CD14-positive monocyte (primary cell): ENCODE measurements around the gene HDAC7. TPM values are rescaled to one million over a fixed set of nuclear protein-coding genes. Genes with fewer than 3 reads are reported as not detected.
A peak's percentile ranks its signal among the peaks of the same experiment; 100 is the strongest.

ENCODE experiments used
- DNase-seq, 3 donors: peaks; one replicate each; pipeline ENCODE4 v3.0.0-alpha.2; 2011 to 2022
- H2AFZ ChIP-seq: 2 replicates; pipeline ENCODE4 v1.6.0; 2012; ENCODE audit warnings: mild to moderate bottlenecking, low read depth, low read length, inconsistent platforms; ENCODE audit not compliant: insufficient read depth, poor library complexity, severe bottlenecking
- H3K27ac ChIP-seq, 2 donors: 1 replicate in 1 of 2; 2 replicates in 1 of 2; pipeline ENCODE4 v1.5.1; 2012 to 2013; ENCODE audit warnings: low read length in 2 of 2, control low read depth in 1 of 2, inconsistent platforms in 1 of 2, low read depth in 1 of 2, mild to moderate bottlenecking in 1 of 2
- H3K27me3 ChIP-seq, 2 donors: one replicate each; pipeline versions ENCODE4 v1.6.0 to v1.6.1; 2011 to 2013; ENCODE audit warnings: low read length in 2 of 2; ENCODE audit not compliant: control insufficient read depth in 2 of 2, insufficient read depth in 2 of 2
- H3K36me3 ChIP-seq, 2 donors: replicated peaks in 1 of 2; 1 replicate in 1 of 2; 2 replicates in 1 of 2; pipeline versions ENCODE4 v1.5.1 to v1.6.1; 2012 to 2013; ENCODE audit warnings: low read length in 2 of 2, control low read depth in 1 of 2, inconsistent platforms in 1 of 2, mild to moderate bottlenecking in 1 of 2; ENCODE audit not compliant: insufficient read depth in 2 of 2, control insufficient read depth in 1 of 2
- H3K4me1 ChIP-seq, 2 donors: 1 replicate in 1 of 2; 2 replicates in 1 of 2; pipeline versions ENCODE4 v1.5.1 to v1.6.1; 2012 to 2013; ENCODE audit warnings: low read length in 2 of 2, control low read depth in 1 of 2, inconsistent platforms in 1 of 2, mild to moderate bottlenecking in 1 of 2, moderate library complexity in 1 of 2; ENCODE audit not compliant: insufficient read depth in 2 of 2, control insufficient read depth in 1 of 2
- H3K4me2 ChIP-seq: replicated peaks from 2 replicates; pipeline ENCODE3; 2012; ENCODE audit warnings: low read length, moderate library complexity, mild to moderate bottlenecking; ENCODE audit not compliant: poor library complexity, severe bottlenecking; ENCODE audit errors: extremely low read depth
- H3K4me3 ChIP-seq, 3 experiments: fragments of 200-600 bp in 1 of 3; sonication (generic) in 1 of 3; replicated peaks in 1 of 3; 1 replicate in 2 of 3; 2 replicates in 1 of 3; pipeline ENCODE4 v1.5.1; 2011 to 2013; ENCODE audit warnings: low read length in 3 of 3, mild to moderate bottlenecking in 3 of 3, control low read depth in 2 of 3, low read depth in 2 of 3, inconsistent platforms in 1 of 3, moderate library complexity in 1 of 3
- H3K79me2 ChIP-seq: 2 replicates; pipeline ENCODE4 v1.6.0; 2012; ENCODE audit warnings: mild to moderate bottlenecking, control low read depth, inconsistent platforms, low read length, moderate library complexity; ENCODE audit not compliant: insufficient read depth
- H3K9ac ChIP-seq: 2 replicates; pipeline ENCODE4 v1.6.0; 2017; ENCODE audit warnings: low read length, mild to moderate bottlenecking; ENCODE audit not compliant: insufficient read depth, poor library complexity, severe bottlenecking
- H3K9me3 ChIP-seq, 2 donors: replicated peaks in 1 of 2; 1 replicate in 1 of 2; 2 replicates in 1 of 2; pipeline versions ENCODE4 v1.5.1 to v1.6.1; 2012 to 2013; ENCODE audit warnings: low read length in 2 of 2, control low read depth in 1 of 2; ENCODE audit not compliant: control insufficient read depth in 1 of 2, insufficient read depth in 1 of 2
- H4K20me1 ChIP-seq: 2 replicates; pipeline ENCODE4 v1.6.0; 2012; ENCODE audit warnings: mild to moderate bottlenecking, low read length, control low read depth, moderate library complexity; ENCODE audit not compliant: insufficient read depth
- H3K27ac Mint-ChIP-seq, 7 donors: one replicate each; pipeline ENCODE4 v1.8.0; 2020; ENCODE audit warnings: mild to moderate bottlenecking in 7 of 7, mixed read lengths in 7 of 7, moderate library complexity in 6 of 7, inconsistent platforms in 2 of 7
- H3K27me3 Mint-ChIP-seq, 3 donors: one replicate each; pipeline ENCODE4 v1.8.0; 2021 to 2022; ENCODE audit warnings: low read depth in 3 of 3, mild to moderate bottlenecking in 3 of 3, mixed read lengths in 3 of 3, moderate library complexity in 3 of 3, inconsistent platforms in 1 of 3
- H3K36me3 Mint-ChIP-seq, 2 donors: one replicate each; pipeline ENCODE4 v1.8.0; 2020; ENCODE audit warnings: mixed read lengths in 2 of 2, inconsistent platforms in 1 of 2, mild to moderate bottlenecking in 1 of 2
- H3K4me1 Mint-ChIP-seq: one replicate; pipeline ENCODE4 v1.8.0; 2020; ENCODE audit warnings: mild to moderate bottlenecking, mixed read lengths
- H3K4me3 Mint-ChIP-seq, 2 donors: one replicate each; pipeline ENCODE4 v1.8.0; 2020; ENCODE audit warnings: mild to moderate bottlenecking in 2 of 2, mixed read lengths in 2 of 2, moderate library complexity in 1 of 2
- H3K9me3 Mint-ChIP-seq, 7 donors: one replicate each; pipeline ENCODE4 v1.8.0; 2020 to 2022; ENCODE audit warnings: mixed read lengths in 7 of 7, mild to moderate bottlenecking in 6 of 7, moderate library complexity in 6 of 7, inconsistent platforms in 2 of 7
- WGBS: methylation state at CpG from one replicate; pipeline ENCODE4 v1.1.5; 2013; ENCODE audit warnings: missing lambda C conversion rate; ENCODE audit not compliant: insufficient coverage; 5-methylcytosine and 5-hydroxymethylcytosine counted together
- intact Hi-C, 2 donors: fragments of 100-400 bp; cut with micrococcal nuclease; formaldehyde crosslinking; loops; one replicate each; pipeline versions ENCODE4 v1.15.0 to v1.15.1; 2023
- polyA plus RNA-seq, 3 donors: library from polyadenylated mRNA; depleted of rRNA in 1 of 3; unstranded in 2 of 3; stranded (reverse) in 1 of 3; fragments of 300-500 nt in 2 of 3; fragments of >200 nt in 1 of 3; fragmentation: Illumina TruSeq in 2 of 3; gene quantifications; 1 replicate in 2 of 3; 2 replicates in 1 of 3; pipeline ENCODE4 v1.2.3, GENCODE V29; 2012 to 2021
- TF ChIP-seq, protein P1 (sequence below): fragments of 200-600 bp; IDR thresholded peaks from one replicate; pipeline ENCODE4 v1.8.0; 2022; ENCODE audit warnings: antibody characterized with exemption, mild to moderate bottlenecking

HDAC7 gene
- polyA plus RNA-seq, 3 donors: 5.9 to 79.2 (median 8.4) TPM

GRCh38 chr12:47822863-47823262 is 3.2 kb upstream of the HDAC7 start:
- Mint-ChIP-seq H3K4me3 (no peak overlapping the region), H3K36me3 (no peaks in the 10 kb centered on the region), H3K4me1 (peaks cover 77% of the 10 kb centered on the region), H3K9me3 (peaks cover 0 to 3% (median 0%) of the 10 kb centered on the region in 7 donors), H3K27ac (peak overlapping the region in 2 of 7 donors; percentile 56 to 79), H3K27me3 (peaks cover 0 to 3% (median 0%) of the 10 kb centered on the region in 3 donors)
- no peak overlapping the region for H3K4me3 ChIP-seq
- no peak for DNase-seq
- H3K4me1 ChIP-seq: peaks cover 69 to 82% of the 10 kb centered on the region in 2 donors
- H3K9ac ChIP-seq: no peak overlapping the region
- TF ChIP-seq, protein P1, sequence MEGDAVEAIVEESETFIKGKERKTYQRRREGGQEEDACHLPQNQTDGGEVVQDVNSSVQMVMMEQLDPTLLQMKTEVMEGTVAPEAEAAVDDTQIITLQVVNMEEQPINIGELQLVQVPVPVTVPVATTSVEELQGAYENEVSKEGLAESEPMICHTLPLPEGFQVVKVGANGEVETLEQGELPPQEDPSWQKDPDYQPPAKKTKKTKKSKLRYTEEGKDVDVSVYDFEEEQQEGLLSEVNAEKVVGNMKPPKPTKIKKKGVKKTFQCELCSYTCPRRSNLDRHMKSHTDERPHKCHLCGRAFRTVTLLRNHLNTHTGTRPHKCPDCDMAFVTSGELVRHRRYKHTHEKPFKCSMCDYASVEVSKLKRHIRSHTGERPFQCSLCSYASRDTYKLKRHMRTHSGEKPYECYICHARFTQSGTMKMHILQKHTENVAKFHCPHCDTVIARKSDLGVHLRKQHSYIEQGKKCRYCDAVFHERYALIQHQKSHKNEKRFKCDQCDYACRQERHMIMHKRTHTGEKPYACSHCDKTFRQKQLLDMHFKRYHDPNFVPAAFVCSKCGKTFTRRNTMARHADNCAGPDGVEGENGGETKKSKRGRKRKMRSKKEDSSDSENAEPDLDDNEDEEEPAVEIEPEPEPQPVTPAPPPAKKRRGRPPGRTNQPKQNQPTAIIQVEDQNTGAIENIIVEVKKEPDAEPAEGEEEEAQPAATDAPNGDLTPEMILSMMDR: no peak
- no peaks in the 10 kb centered on the region for H3K9me3 ChIP-seq
- H3K36me3 ChIP-seq: no peaks in the 10 kb centered on the region
- no peaks in the 10 kb centered on the region for H3K27me3 ChIP-seq
- no peak overlapping the region for H3K27ac ChIP-seq
- intact Hi-C loops: loop anchor here in 1 of 2 donors (2.0 kb wide), 1 partner anchor 14 kb away; no protein-coding TSS in a partner anchor
- no peak overlapping the region for H2AFZ ChIP-seq
- no peak overlapping the region for H3K4me2 ChIP-seq
- peaks cover 25% of the 10 kb centered on the region for H3K79me2 ChIP-seq
- H4K20me1 ChIP-seq: peaks cover 11% of the 10 kb centered on the region
- 100% methylated on average over 3 of the region's 3 CpGs for WGBS

DNA sequence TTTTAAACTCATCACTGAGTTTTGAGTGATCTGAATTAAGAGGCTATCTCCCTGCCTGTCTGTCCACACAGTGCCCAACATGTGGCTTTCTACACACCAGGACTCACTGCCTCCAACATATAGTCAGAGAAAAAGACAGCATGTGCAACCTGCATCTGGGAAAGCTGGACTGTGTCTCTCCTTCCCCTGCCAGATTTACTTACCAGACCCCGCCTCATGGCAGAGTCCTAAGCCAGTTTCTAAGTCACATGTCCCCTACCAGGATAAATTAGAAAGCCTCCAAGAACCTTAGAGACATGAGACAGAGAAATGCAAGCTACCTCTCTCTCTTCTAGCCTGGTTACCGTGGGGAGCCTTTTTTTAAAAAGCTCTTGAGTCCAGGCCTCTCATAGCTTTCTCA is 2.7 kb upstream of the HDAC7 start:
- Mint-ChIP-seq H3K4me3 (no peak overlapping the region), H3K27me3 (peaks cover 0 to 3% (median 0%) of the 10 kb centered on the region in 3 donors), H3K27ac (peak overlapping the region in 1 of 7 donors; percentile 1), H3K4me1 (peaks cover 80% of the 10 kb centered on the region), H3K36me3 (peaks cover 0 to under 1% of the 10 kb centered on the region in 2 donors), H3K9me3 (peaks cover 0 to 3% (median 0%) of the 10 kb centered on the region in 7 donors)
- 80% methylated on average over 2 of the region's 2 CpGs for WGBS
- H3K27me3 ChIP-seq: no peaks in the 10 kb centered on the region
- H3K9me3 ChIP-seq: no peaks in the 10 kb centered on the region
- H3K4me1 ChIP-seq: peaks cover 70 to 82% of the 10 kb centered on the region in 2 donors
- H3K4me2 ChIP-seq: no peak overlapping the region
- H3K79me2 ChIP-seq: peaks cover 30% of the 10 kb centered on the region
- no peak overlapping the region for H2AFZ ChIP-seq
- H3K9ac ChIP-seq: no peak overlapping the region
- no peaks in the 10 kb centered on the region for H3K36me3 ChIP-seq
- H4K20me1 ChIP-seq: peaks cover 16% of the 10 kb centered on the region
- intact Hi-C loops: loop anchor here in 1 of 2 donors (2.0 kb wide), 1 partner anchor 14 kb away; no protein-coding TSS in a partner anchor
- DNase-seq: no peak
- H3K27ac ChIP-seq: no peak overlapping the region
- no peak overlapping the region for H3K4me3 ChIP-seq
- TF ChIP-seq, protein P1: no peak
